Measurements from ENCODE around the gene ARSG. TPM values are rescaled to one million over a fixed set of nuclear protein-coding genes. Genes with fewer than 3 reads are reported as not detected.

ARSG gene
- total RNA-seq, 1 donor from 2014 or later, result 3.4 TPM

DNA sequence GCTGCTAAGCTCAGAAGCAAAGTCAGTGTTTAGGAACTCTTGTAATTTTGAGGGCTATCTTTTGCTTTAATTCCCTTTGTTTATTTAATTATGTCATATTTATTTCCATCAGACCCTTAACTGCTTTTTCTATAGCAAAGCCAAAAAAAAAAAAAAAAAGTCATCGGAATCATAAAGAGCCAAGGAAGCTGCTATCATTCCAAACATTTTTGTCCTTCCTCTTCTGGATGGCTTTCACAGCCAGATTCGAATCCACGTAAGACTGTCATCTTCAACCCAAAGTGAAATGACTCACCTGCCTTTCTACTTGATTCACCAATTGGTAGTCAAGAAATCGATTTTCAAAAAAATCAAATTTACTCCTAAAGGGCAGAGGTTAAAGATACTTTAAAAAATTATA lies 127.6 kb downstream of the ARSG start:
- no peak for DNase-seq (ENCODE audit: low spot score)
- ATAC-seq, result no peak

GRCh38 chr17:68420065-68420464 lies 128.8 kb downstream of the ARSG start:
- no peak for ATAC-seq
- no peak for DNase-seq (ENCODE audit: low spot score)

DNA sequence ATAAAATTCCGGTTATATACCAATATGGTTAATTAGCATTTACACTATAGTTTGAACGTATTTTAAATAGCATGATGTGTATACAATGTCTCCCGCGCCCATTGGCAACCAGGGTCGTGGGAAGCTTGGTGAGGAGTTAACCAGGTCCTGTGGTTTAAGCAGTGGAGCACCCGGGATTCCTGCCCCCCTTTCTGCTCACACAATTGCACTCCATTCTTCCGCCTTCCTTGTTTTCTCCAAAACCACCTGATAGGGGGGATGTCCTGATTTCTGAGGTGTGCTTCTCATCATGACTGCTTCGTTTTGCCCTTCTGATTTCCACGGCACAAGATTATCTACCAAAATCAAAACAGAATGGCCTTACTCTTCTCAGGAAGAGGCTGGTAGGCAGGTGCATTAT lies 130.2 kb downstream of the ARSG start:
- no peak for ATAC-seq
- DNase-seq (ENCODE audit: low spot score), result no peak

- DNase-seq (ENCODE audit: low spot score) (no peak), ATAC-seq (no peak)
Observed at GRCh38 chr17:68422821-68423220, 131.5 kb downstream of the ARSG start.

DNA sequence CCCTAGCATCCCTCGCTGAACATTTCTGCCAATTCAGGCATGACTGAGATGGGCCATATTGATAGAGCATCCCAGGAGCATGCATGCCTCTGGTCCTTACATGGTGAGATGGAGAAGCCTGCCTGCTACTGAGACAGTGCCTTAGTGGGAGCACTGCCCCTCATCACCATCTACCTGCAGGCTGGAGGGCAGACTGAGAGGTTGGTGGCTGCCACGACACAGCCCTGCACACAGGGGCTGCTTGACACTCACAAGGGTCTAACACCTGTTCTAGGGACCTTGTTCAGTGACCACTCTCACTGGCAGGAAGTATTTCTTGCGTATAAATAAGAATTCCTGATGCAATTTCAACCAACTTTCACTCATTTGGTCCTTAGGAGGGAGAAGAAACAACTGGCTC lies 132.0 kb downstream of the ARSG start:
- no peak for ATAC-seq
- DNase-seq (ENCODE audit: low spot score), result no peak

DNA sequence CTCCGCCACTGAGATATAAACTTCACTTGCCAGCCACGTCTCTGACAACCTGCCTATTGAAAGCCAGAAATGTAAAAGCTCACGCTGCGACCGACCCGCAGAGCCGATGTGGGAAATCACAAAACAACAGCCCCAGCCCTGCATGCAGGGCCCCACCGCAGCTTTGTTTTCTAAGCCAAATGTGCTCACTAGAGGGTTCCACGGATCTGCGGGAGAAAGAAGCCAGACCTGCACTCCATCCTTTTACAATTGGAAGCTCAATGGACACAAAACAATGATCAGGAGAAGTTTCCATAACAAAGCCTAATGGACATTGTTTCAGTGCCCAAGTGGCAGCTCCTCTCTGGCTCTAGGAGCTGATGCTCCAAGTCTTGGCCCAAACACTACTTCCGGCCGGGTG lies 132.9 kb downstream of the ARSG start:
- DNase-seq (ENCODE audit: low spot score) (no peak), ATAC-seq (no peak)

DNA sequence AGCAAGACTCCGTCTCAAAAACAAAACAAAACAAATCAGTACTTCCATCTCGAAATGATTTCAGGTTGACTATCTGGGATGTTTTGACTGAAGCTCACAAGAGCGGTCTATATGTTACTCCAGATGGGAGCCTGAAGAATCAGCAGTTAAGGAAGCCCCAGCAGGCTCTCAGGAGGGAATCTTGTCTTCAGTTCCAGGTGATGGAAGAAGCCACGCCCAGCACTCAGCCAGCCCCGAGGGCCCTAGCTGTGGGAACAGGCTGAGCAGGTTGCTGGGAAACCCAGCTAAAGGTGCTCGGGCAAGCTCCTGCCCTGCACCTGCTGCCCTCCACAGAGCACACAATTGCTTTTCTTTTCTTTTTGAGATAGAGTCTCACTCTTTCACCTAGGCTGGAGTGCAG lies 133.6 kb downstream of the ARSG start:
- ATAC-seq, result no peak
- no peak for DNase-seq (ENCODE audit: low spot score)

GRCh38 chr17:68425979-68426378 lies 134.7 kb downstream of the ARSG start:
- no peak for DNase-seq (ENCODE audit: low spot score)
- no peak for ATAC-seq

GRCh38 chr17:68427575-68427974 lies 136.3 kb downstream of the ARSG start:
- DNase-seq (ENCODE audit: low spot score), result no peak
- ATAC-seq, result no peak

- DNase-seq (ENCODE audit: low spot score), result peak; percentile 75
- peak; percentile 88 for ATAC-seq
Observed at GRCh38 chr17:68428498-68429172, 137.3 kb downstream of the ARSG start.

- DNase-seq (ENCODE audit: low spot score) (no peak), ATAC-seq (no peak)
Observed at GRCh38 chr17:68429881-68430280, 138.6 kb downstream of the ARSG start.

- no peak for ATAC-seq
Observed at GRCh38 chr17:68431045-68431608, 139.8 kb downstream of the ARSG start.

DNA sequence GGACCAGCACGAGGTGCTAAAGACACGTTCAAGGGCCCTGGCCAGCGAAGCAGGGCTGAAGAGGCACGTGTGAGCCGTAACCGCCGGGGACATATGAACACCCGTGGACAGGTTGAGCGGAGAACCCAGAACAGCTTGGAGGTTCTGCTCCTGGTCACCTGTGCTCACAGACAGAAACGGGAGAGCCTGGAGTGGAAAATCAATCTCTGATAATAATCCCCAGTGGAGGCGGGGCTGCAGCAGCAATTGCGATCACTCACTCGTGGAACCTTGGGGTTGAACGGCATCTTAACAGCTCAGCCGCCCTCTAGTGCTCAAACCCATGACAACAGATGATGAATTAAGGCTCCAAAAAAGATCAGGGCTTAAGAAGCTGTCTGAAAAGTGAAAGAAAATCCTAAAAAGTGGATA lies 140.4 kb downstream of the ARSG start:
- DNase-seq (ENCODE audit: low spot score), result no peak
- ATAC-seq, result no peak

More at GRCh38 chr17:68431045-68431608, 139.8 kb downstream of the ARSG start:
- no peak for DNase-seq (ENCODE audit: low spot score)

GRCh38 chr17:68432086-68432864 lies 141.0 kb downstream of the ARSG start:
- DNase-seq (ENCODE audit: low spot score) (no peak), ATAC-seq (no peak)

DNA sequence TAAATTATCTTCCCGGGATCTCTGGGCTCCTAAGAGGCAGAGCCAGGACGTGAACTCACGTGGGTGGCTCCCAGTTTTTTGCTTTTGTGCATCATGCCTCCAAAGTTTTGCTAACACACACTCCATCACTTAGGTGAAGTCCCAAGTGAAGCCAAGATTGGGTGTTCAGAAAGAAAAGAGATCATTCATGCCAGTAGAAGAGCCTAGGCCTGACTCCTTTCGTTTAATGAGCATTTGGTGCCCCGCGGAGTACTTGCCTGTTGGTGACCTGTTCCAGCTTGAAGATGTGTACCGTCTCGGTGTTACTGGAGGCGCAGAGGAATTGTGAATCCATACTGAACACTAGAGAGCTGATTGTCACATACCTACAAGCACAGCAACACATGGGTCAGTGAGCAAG lies 141.9 kb downstream of the ARSG start:
- DNase-seq (ENCODE audit: low spot score), result no peak
- ATAC-seq, result no peak

DNA sequence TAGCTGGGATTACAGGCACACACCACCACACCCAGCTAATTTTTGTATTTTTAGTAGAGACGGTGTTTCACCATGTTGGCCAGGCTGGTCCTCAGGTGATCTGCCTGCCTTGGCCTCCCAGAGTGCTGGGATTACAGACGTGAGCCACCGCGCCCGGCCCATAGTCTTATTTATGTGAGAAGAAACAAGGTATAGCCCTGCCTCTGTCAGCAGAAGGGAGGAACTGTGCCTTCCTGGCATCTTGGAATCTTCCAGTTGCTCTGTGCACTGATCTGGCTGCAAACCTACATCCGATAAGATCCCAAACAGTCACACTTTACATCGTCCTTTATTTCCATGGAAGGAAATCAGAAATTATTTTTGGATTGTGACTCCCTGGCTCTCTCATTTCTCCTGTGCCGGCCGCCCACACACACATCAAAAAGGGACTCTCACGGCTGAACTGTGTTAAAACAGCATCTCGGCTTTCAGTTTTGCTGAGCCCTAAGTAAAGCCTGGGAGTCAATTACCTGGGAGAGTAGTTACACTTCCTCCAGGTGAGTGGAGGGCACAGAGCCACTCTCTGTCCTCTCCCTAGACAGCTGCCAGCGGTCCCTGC lies 142.7 kb downstream of the ARSG start:
- no peak for DNase-seq (ENCODE audit: low spot score)
- no peak for ATAC-seq

DNA sequence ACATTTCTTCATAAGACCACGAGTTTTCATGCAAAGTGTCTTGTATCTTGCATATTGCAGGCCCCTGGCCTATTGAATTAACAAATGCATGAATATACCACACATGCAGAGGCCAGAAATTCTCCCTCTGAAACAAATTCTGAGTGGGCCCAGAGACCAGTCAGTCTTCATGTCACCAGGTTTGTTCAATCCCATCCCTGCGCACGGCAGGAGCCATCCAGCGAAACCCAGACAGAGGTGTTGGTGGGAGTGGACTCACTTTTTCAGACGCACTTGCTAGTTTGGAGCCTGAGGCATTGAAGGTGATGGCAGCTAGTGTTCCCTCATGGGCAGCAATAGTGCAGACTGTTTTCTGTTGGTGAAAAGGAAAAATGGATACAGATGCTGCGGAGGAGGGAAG lies 144.1 kb downstream of the ARSG start:
- DNase-seq (ENCODE audit: low spot score) (no peak), ATAC-seq (no peak)

DNA sequence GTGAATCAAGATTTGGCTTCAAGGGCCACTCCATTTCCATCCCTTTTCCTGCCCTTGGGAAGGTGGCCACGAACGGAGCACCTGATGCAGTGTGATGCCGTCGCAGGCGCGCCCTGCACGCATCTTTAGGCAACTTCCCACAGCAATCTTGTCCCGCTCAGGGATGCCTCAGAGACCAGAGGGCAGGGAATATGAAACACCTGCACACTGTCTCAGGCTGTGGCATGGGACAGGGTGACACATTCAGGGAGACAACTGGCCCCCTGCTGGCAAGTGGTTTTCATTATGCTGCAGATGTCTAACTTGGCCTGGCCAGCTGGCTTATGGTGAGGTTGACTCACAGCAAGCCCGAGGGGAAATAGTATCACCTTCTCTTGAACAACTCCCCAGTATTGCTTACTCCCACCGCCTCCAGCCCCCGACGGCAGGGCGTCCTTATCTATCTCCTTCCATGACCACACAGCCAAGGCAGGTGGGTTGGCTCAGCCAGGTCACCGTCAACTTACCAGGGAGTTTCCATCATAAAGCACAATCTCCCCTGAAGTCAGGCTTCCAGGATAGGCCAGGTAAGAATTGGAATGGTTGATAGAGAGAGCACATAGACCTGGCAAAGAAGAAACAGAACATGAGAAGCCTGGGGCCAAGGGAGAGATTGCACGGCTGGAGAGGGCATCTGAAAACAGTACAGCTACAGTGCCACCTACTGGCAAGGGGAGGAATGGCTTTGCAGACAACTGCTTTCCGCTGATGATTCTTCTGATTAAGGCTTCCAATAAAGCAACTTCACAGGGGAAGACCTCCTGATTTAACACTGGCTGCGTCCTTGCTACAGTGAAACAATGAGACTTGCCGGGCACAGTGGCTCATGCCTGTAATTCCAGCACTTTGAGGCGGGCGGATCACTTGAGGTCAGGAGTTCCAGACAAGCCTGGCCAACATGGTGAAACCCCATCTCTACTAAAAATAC lies 144.9 kb downstream of the ARSG start:
- peak; percentile 91 for ATAC-seq

DNA sequence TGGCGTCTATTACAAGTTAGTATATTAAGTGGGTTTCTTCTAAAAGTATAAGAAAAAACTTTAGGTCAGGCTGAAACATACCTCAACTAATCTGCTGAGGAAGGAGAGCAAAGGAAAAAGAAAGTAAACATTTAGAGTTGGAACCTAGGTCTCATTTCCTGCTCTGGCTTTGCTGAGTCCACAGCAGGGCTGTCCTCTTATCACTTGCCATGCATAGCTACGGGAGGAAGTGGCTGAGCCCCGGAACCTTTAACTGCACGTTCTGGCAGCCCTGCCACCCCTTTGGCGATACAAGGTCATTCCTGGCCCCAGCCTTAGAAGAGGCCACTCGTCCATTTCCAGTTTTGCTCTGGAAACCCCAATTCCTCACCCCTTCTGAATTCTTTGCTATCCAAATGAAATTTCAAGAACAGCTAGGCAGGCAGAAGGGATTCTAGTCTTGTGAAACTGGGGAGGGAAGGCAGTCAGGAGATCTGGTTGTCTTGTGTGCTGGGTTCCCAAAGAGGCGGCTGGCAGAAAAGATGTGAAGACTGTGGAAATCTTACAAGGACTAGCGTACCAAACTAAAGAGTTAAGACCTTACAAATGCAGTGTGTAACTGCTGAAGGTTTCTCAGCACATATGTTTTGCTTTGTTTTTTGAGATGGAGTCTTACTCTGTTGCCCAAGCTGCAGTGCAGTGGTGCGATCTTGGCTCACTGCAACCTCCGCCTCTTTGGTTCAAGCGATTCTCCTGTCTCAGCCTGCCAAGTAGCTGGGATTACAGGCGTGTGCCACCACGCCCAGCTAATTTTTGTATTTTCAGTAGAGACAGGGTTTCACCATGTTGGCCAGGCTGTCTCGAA lies 146.9 kb downstream of the ARSG start:
- peak; percentile 77 for ATAC-seq
- DNase-seq (ENCODE audit: low spot score), result no peak

More for the DNA sequence above, 144.9 kb downstream of the ARSG start:
- peak; percentile 78 for DNase-seq (ENCODE audit: low spot score)
